Spinal cord (tissue), 10 donors: ENCODE measurements around the gene XPR1. TPM values are rescaled to one million over a fixed set of nuclear protein-coding genes. Genes with fewer than 3 reads are reported as not detected.
A peak's percentile ranks its signal among the peaks of the same experiment; 100 is the strongest.

ENCODE experiments used
- DNase-seq, 6 donors: peaks; one replicate each; pipeline versions ENCODE4 v3.0.0 to v3.0.0-alpha.2; 2013 to 2015; ENCODE audit warnings: low spot score in 6 of 6, low read depth in 4 of 6
- H3K27ac ChIP-seq: one replicate; pipeline ENCODE4 v1.5.1; 2013; ENCODE audit warnings: low read depth, low read length, control low read depth
- H3K27me3 ChIP-seq: one replicate; pipeline ENCODE4 v1.6.1; 2013; ENCODE audit warnings: low read length; ENCODE audit not compliant: control insufficient read depth, insufficient read depth
- H3K36me3 ChIP-seq: one replicate; pipeline ENCODE4 v1.6.1; 2013; ENCODE audit warnings: low read length; ENCODE audit not compliant: control insufficient read depth, insufficient read depth
- H3K4me1 ChIP-seq: one replicate; pipeline ENCODE4 v1.6.1; 2013; ENCODE audit warnings: low read length; ENCODE audit not compliant: control insufficient read depth, insufficient read depth
- H3K4me3 ChIP-seq: one replicate; pipeline ENCODE4 v1.5.1; 2013; ENCODE audit warnings: low read depth, low read length, control low read depth
- H3K9me3 ChIP-seq: one replicate; pipeline ENCODE4 v1.6.1; 2013; ENCODE audit warnings: low read length; ENCODE audit not compliant: control insufficient read depth, insufficient read depth
- WGBS: methylation state at CpG from one replicate; pipeline ENCODE4 v1.1.5; 2013; ENCODE audit warnings: missing lambda C conversion rate; ENCODE audit not compliant: insufficient coverage; 5-methylcytosine and 5-hydroxymethylcytosine counted together
- polyA plus RNA-seq, 2 donors: library from polyadenylated mRNA; unstranded; fragments of 120-200 nt; gene quantifications; one replicate each; pipeline ENCODE4 v1.2.1, GENCODE V29; 2013; ENCODE audit not compliant: insufficient read length in 2 of 2
- total RNA-seq, 2 donors: library from RNA; depleted of rRNA in 1 of 2; stranded (reverse); fragments of 120-200 nt in 1 of 2; fragments of >200 nt in 1 of 2; gene quantifications; one replicate each; pipeline versions ENCODE4 v1.2.3 to v1.2.4, GENCODE V29; 2013 to 2014
- donor health status: healthy.

Gene XPR1
- total and polyA plus RNA-seq, 4 donors = 38.0 to 110 (median 69.8) TPM

GRCh38 chr1:180924939-180925338 lies 293.1 kb downstream of the XPR1 start:
- Histone ChIP-seq H3K36me3 (peaks cover 5% of the 10 kb centered on the region), H3K4me1 (peaks cover 61% of the 10 kb centered on the region), H3K9me3 (no peaks in the 10 kb centered on the region), H3K27ac (no peak overlapping the region), H3K4me3 (no peak overlapping the region), H3K27me3 (no peaks in the 10 kb centered on the region)
- no peak for DNase-seq
- WGBS = 92% methylated on average over 2 of the region's 2 CpGs

DNA sequence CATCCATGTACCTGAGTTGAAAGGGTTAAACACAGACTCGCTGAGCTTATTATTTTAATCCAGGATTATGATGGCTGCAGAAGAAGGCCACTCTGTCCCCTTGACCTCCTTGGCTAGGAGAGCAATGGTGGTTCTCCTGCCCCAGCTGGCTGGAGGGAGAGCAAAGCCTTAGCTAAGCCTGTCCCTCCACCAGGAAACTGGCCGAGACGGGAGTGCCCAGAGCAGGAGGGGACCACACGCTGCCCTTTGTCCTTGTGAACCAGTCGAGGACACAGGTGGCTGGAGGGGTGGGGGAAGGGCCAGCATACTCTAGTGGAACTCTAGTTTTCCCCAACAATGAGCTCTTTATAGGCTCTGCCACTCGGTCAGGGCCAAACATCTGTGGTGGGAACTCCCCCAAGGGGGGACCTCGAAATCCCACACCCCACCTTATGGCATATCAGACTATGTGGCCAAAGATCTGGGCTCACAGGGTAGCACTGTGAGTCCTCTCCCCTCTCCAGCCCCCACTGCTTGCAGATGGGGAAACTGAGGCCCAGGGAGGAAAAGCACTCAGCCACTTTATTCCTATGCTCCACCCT lies 293.7 kb downstream of the XPR1 start:
- no peaks in the 10 kb centered on the region for H3K9me3 ChIP-seq
- 59% methylated on average over 2 of the region's 7 CpGs for WGBS
- H3K27ac ChIP-seq = peak overlapping the region; percentile 86
- no peaks in the 10 kb centered on the region for H3K27me3 ChIP-seq
- no peak overlapping the region for H3K4me3 ChIP-seq
- peak in 2 of 6 donors; percentile 28 to 46 for DNase-seq
- H3K4me1 ChIP-seq = peaks cover 61% of the 10 kb centered on the region
- peaks cover 5% of the 10 kb centered on the region for H3K36me3 ChIP-seq

GRCh38 chr1:180926164-180926981 lies 294.6 kb downstream of the XPR1 start:
- H3K27ac ChIP-seq = peak overlapping the region; percentile 86
- WGBS = 7% methylated on average over 12 of the region's 14 CpGs
- H3K36me3 ChIP-seq = peaks cover 5% of the 10 kb centered on the region
- H3K9me3 ChIP-seq = no peaks in the 10 kb centered on the region
- no peak overlapping the region for H3K4me3 ChIP-seq
- DNase-seq = peak in 5 of 6 donors; percentile 68 to 94 (median 70)
- H3K4me1 ChIP-seq = peaks cover 69% of the 10 kb centered on the region
- H3K27me3 ChIP-seq = no peaks in the 10 kb centered on the region

- Histone ChIP-seq H3K27me3 (no peaks in the 10 kb centered on the region), H3K36me3 (peaks cover 5% of the 10 kb centered on the region), H3K27ac (peak overlapping the region; percentile 86), H3K4me3 (no peak overlapping the region), H3K9me3 (no peaks in the 10 kb centered on the region), H3K4me1 (peaks cover 76% of the 10 kb centered on the region)
- DNase-seq = peak in 2 of 6 donors; percentile 66 to 76
- 19% methylated on average over 13 of the region's 13 CpGs for WGBS
These were observed 295.5 kb downstream of the XPR1 start for GRCh38 chr1:180927348-180927747.

DNA sequence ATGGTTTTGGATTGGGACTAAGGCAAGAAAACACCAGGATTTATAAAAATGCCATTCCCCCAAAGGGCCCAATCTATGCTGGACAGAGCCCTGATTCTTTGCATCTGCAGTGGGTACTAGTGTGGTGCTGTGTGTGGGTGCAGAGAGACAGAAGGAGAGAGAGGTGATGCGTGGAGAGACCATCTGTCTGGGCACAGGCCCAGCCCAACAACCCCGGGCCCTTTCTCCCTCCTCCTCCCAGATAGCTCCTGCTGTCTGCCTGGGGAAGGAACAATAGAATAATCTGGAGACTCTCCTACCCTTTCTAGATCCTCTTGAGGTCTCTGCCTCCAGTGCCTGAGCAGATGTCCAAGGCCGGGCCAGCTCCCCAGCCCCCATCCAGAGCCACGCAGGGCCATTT lies 296.0 kb downstream of the XPR1 start:
- peaks cover 73% of the 10 kb centered on the region for H3K4me1 ChIP-seq

GRCh38 chr1:180928331-180929230 lies 296.8 kb downstream of the XPR1 start:
- WGBS = 76% methylated on average over 16 of the region's 17 CpGs
- Histone ChIP-seq H3K27ac (no peak overlapping the region), H3K9me3 (no peaks in the 10 kb centered on the region), H3K36me3 (peaks cover 5% of the 10 kb centered on the region), H3K4me3 (no peak overlapping the region), H3K27me3 (no peaks in the 10 kb centered on the region), H3K4me1 (peaks cover 66% of the 10 kb centered on the region)
- peak in 2 of 6 donors; percentile 42 to 61 for DNase-seq

More for the DNA sequence above, 296.0 kb downstream of the XPR1 start:
- no peaks in the 10 kb centered on the region for H3K9me3 ChIP-seq
- no peaks in the 10 kb centered on the region for H3K27me3 ChIP-seq
- H3K4me3 ChIP-seq = no peak overlapping the region
- peak in 2 of 6 donors; percentile 87 to 91 for DNase-seq
- peaks cover 5% of the 10 kb centered on the region for H3K36me3 ChIP-seq
- peak overlapping the region; percentile 86 for H3K27ac ChIP-seq
- no CpG with 5 or more reads among the region's 4 CpGs for WGBS

- Histone ChIP-seq H3K27me3 (no peaks in the 10 kb centered on the region), H3K27ac (no peak overlapping the region), H3K4me3 (no peak overlapping the region), H3K9me3 (no peaks in the 10 kb centered on the region), H3K36me3 (peaks cover 5% of the 10 kb centered on the region), H3K4me1 (peaks cover 64% of the 10 kb centered on the region)
- WGBS = 94% methylated on average over 3 of the region's 3 CpGs
- DNase-seq = no peak
These were observed 297.6 kb downstream of the XPR1 start for GRCh38 chr1:180929389-180929788.

GRCh38 chr1:180930687-180931086 lies 298.9 kb downstream of the XPR1 start:
- peaks cover 55% of the 10 kb centered on the region for H3K4me1 ChIP-seq
- no peak overlapping the region for H3K27ac ChIP-seq
- no peak overlapping the region for H3K4me3 ChIP-seq
- H3K9me3 ChIP-seq = no peaks in the 10 kb centered on the region
- WGBS = 33% methylated on average over 5 of the region's 5 CpGs
- peaks cover 15% of the 10 kb centered on the region for H3K36me3 ChIP-seq
- H3K27me3 ChIP-seq = no peaks in the 10 kb centered on the region
- DNase-seq = peak in 1 of 6 donors; percentile 89

GRCh38 chr1:180931529-180931928 lies 299.7 kb downstream of the XPR1 start:
- no peak for DNase-seq
- Histone ChIP-seq H3K36me3 (peaks cover 23% of the 10 kb centered on the region), H3K4me3 (no peak overlapping the region), H3K4me1 (peaks cover 47% of the 10 kb centered on the region), H3K27ac (no peak overlapping the region), H3K9me3 (no peaks in the 10 kb centered on the region), H3K27me3 (no peaks in the 10 kb centered on the region)
- 77% methylated on average over 2 of the region's 4 CpGs for WGBS
